GM06990 (cell line): ENCODE data around the gene SLC43A3.
"Not testable (repeated sequence)": the region's sequence is repeated elsewhere in the genome, so short reads cannot be mapped to it uniquely, and the experiment has no call there.

Experiments
- DNase-seq: peaks from one replicate; pipeline ENCODE4 v3.0.0-alpha.2; 2011; ENCODE audit not compliant: insufficient read length; ENCODE audit errors: extremely low read depth
- H3K27me3 ChIP-seq: replicated peaks from 2 replicates; pipeline ENCODE4 v1.6.0; 2011; ENCODE audit warnings: low read length; ENCODE audit not compliant: control insufficient read depth, insufficient read depth
- H3K36me3 ChIP-seq: 2 replicates; pipeline ENCODE4 v1.5.1; 2011; ENCODE audit warnings: low read length; ENCODE audit not compliant: control insufficient read depth, insufficient read depth
- H3K4me3 ChIP-seq: replicated peaks from 2 replicates; pipeline ENCODE4 v1.5.1; 2011; ENCODE audit warnings: low read depth, mild to moderate bottlenecking, control low read depth, low read length
- TF ChIP-seq, protein P1 (sequence below): IDR thresholded peaks from 2 replicates; pipeline ENCODE4 v1.5.1; 2011; ENCODE audit warnings: low read length, control low read depth, mild to moderate bottlenecking, inconsistent platforms; ENCODE audit not compliant: insufficient read depth, poor library complexity, severe bottlenecking

SLC43A3 gene

DNA sequence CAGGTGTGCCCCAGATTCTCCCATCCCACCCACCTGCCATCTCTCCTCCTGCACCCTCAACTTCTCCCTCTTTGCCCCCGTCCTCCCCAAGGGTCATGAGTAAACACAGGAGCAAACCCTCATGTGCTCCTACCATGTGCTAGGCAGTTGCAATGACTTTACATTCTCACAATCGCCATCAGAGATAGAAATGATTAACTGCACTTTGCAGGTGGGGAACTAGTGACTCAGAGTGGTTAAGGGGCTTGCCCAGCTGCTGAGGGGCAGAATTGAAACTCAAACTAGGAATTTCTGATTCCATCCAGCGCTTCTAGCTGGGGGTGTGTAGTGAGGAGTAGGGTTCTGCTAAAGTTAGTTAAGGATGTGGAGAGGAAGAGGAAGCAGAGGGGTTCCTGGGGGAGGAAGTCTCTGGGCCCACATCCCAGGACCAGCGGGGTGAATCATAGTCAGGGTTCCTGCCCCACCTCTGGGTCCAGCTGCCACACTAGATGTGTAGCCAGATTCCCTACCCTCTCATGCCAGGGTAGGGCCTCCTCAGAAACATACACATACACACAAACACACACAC, 20.5 kb downstream of the SLC43A3 start:
- Histone ChIP-seq H3K36me3 (peaks cover 32% of the 10 kb centered on the region), H3K4me3 (no peak overlapping the region), H3K27me3 (no peaks in the 10 kb centered on the region)
- TF ChIP-seq, protein P1, sequence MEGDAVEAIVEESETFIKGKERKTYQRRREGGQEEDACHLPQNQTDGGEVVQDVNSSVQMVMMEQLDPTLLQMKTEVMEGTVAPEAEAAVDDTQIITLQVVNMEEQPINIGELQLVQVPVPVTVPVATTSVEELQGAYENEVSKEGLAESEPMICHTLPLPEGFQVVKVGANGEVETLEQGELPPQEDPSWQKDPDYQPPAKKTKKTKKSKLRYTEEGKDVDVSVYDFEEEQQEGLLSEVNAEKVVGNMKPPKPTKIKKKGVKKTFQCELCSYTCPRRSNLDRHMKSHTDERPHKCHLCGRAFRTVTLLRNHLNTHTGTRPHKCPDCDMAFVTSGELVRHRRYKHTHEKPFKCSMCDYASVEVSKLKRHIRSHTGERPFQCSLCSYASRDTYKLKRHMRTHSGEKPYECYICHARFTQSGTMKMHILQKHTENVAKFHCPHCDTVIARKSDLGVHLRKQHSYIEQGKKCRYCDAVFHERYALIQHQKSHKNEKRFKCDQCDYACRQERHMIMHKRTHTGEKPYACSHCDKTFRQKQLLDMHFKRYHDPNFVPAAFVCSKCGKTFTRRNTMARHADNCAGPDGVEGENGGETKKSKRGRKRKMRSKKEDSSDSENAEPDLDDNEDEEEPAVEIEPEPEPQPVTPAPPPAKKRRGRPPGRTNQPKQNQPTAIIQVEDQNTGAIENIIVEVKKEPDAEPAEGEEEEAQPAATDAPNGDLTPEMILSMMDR = no peak
- DNase-seq = peak; percentile 29

DNA sequence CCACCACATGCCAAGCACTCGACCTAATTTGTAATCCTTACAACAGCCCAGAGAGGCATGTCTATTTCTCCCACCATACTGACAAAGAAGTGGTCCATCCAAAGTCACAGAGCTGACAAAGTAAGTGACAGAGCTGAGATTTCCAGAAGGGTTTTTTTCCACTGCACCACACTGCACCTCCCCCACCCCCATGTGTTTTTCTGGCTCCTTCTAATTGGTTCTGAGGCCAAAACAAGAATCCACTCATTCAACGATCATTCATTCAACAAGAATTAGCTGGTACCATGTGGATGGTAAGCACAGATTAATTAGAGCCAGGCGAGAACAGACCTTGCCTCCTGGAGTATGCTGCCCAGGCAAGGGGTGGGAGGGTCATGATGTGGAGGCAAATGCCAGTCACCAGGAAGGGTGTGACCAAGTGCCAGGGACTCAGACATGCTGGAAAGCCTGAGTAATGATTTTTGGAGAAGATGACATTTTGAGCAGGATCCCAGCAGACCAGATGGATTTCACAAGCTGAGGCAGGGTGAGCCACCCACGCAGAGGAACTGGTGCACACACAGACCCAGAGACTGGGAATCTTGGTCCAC, 21.6 kb downstream of the SLC43A3 start:
- DNase-seq = no peak
- TF ChIP-seq, protein P1 = no peak
- Histone ChIP-seq H3K4me3 (no peak overlapping the region), H3K36me3 (peaks cover 31% of the 10 kb centered on the region), H3K27me3 (no peaks in the 10 kb centered on the region)

DNA sequence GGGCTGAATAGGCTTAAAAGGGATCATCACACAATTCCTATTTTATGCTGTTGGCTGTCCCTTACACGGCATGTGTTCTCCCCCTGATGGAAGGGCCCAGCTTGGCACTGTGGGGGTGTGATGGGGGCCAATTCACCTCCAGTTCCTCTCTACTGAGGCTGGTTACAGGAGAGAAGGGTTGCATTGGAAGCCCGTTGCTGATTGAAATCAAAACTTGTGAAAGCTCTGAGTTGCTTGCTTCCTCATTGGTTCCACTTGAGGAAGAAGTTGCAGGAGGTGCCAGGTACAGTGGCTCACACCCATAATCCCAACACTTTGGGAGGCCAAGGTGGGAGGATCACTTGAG, 23.1 kb downstream of the SLC43A3 start:
- TF ChIP-seq, protein P1 = no peak
- DNase-seq = no peak
- Histone ChIP-seq H3K36me3 (peaks cover 18% of the 10 kb centered on the region), H3K27me3 (no peaks in the 10 kb centered on the region), H3K4me3 (no peak overlapping the region)

DNA sequence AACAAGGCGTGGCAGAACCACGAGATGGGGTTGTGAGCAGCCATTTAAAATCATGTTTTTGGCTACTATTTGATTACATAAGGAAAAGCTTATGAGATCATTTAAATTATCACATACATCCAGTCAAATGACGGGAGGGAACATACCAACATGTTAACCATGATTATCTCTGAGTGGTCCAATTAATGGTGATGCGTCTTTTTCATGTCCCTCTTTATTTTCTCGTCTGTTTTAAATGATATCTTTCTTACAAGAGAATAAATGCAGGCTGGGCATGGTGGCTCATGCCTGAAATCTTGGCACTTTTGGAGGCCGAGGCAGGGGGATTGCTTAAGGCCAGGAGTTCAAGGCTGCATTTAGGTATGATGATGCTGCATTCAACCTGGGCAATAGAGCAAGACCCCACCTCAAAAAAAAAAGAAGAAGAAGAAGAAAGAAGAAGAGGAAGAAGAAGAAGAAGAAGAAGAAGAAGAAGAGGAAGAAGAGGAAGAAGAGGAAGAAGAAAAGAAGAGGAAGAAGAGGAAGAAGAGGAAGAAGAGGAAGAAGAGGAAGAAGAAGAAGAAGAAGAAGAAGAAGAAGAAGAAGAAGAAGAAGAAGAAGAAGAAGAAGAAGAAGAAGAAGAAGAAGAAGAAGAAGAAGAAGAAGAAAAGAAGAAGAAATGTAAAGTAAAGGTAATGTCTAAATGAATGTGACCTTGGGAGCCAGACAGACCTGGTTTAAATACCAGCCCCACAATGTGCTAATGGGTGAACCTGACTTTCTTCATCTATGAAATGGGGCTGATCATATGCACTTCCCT, 23.7 kb downstream of the SLC43A3 start:
- not testable (repeated sequence) for DNase-seq, H3K4me3 ChIP-seq, H3K27me3 ChIP-seq
- peaks cover 15% of the 10 kb centered on the region for H3K36me3 ChIP-seq

DNA sequence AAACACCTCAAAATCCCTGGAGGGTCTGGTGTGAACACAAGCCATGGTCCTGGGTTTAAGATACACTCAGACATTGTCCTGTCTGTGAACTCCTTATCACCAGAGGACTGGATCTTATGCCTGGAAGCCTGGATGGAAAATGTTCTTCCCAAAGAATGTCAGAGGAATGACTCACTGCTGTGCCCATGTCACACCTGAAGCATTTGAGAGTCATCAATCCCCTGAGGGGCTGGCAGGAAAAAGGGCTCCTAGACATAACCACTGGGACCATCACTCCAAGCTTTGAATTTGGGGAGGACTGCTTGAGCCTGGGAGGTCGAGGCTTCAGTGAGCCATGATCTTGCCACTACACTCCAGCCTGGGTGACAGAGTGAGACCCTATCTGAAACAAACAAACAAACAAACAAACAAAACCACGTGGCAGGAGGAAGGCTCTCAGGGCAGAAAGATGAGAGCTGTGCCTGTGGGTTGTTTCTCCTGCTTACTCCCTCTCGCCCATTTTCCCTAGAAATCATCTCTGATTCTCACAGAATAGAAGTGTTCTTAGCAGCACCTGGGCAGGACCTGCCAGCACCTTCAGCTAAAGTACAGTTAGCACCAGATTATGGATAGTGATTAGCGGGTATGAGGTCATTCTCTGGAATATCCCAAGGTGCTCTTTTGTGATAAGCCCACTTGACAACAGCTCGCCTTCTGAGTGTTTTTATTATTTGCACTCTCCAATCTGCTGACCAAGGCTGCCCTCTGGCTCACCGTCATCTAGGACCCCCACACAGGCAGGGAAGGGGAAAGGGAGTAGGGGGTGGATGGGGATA, 24.5 kb downstream of the SLC43A3 start:
- TF ChIP-seq, protein P1 = no peak
- peaks cover 9% of the 10 kb centered on the region for H3K36me3 ChIP-seq
- H3K27me3 ChIP-seq = no peaks in the 10 kb centered on the region
- no peak overlapping the region for H3K4me3 ChIP-seq
- DNase-seq = no peak
